DOHH2 (cell line): Measurements from ENCODE around the gene TRIM10.

Experiments
- H3F3A ChIP-seq: fragments of 200-600 bp; sonication (generic), shearing (Covaris generic); 2 replicates; pipeline ENCODE4 v1.6.0; 2016; ENCODE audit warnings: antibody characterized with exemption, mild to moderate bottlenecking; ENCODE audit not compliant: control insufficient read depth, insufficient read depth
- H3K27ac ChIP-seq: fragments of 200-600 bp; sonication (generic); 2 replicates; pipeline ENCODE4 v1.5.1; 2014; ENCODE audit warnings: low read depth, mild to moderate bottlenecking, low read length, moderate library complexity
- H3K27me3 ChIP-seq: fragments of 200-600 bp; sonication (generic); 2 replicates; pipeline ENCODE4 v1.6.1; 2014; ENCODE audit warnings: mild to moderate bottlenecking, low read length, mixed read lengths; ENCODE audit not compliant: control insufficient read depth
- H3K36me3 ChIP-seq: fragments of 200-600 bp; sonication (generic); 2 replicates; pipeline ENCODE4 v1.6.1; 2014; ENCODE audit warnings: mild to moderate bottlenecking, low read length, moderate library complexity, mixed read lengths; ENCODE audit not compliant: control insufficient read depth
- H3K4me1 ChIP-seq: fragments of 200-600 bp; sonication (generic); 2 replicates; pipeline ENCODE4 v1.6.1; 2014; ENCODE audit warnings: mild to moderate bottlenecking, low read length, mixed read lengths; ENCODE audit not compliant: control insufficient read depth
- H3K4me2 ChIP-seq: fragments of 200-600 bp; sonication (generic); 2 replicates; pipeline ENCODE4 v1.6.0; 2014; ENCODE audit warnings: mild to moderate bottlenecking, low read length, moderate library complexity
- H3K4me3 ChIP-seq: fragments of 200-600 bp; sonication (generic); 2 replicates; pipeline ENCODE4 v1.5.1; 2014; ENCODE audit warnings: mild to moderate bottlenecking, low read length, mixed read lengths
- H3K79me2 ChIP-seq: fragments of 200-600 bp; sonication (generic); 2 replicates; pipeline ENCODE4 v1.6.1; 2014; ENCODE audit warnings: mild to moderate bottlenecking, low read length, mixed read lengths; ENCODE audit not compliant: control insufficient read depth
- H3K9me2 ChIP-seq: fragments of 200-600 bp; sonication (generic); replicated peaks from 2 replicates; pipeline ENCODE4 v1.6.1; 2014; ENCODE audit warnings: mild to moderate bottlenecking, low read length, mixed read lengths; ENCODE audit not compliant: control insufficient read depth
- H3K9me3 ChIP-seq: fragments of 200-600 bp; sonication (generic); 2 replicates; pipeline ENCODE4 v1.6.1; 2014; ENCODE audit warnings: antibody characterized with exemption, low read length, mixed read lengths; ENCODE audit not compliant: control insufficient read depth, insufficient read depth
- H4K20me1 ChIP-seq: fragments of 200-600 bp; sonication (generic); 2 replicates; pipeline ENCODE4 v1.6.0; 2014; ENCODE audit warnings: low read depth, mild to moderate bottlenecking, antibody characterized with exemption, low read length, moderate library complexity; ENCODE audit not compliant: control insufficient read depth, insufficient read depth
- EZH2phosphoT487 ChIP-seq: fragments of 200-600 bp; sonication (generic); IDR thresholded peaks from 2 replicates; pipeline ENCODE4 v1.6.1; 2017; ENCODE audit warnings: borderline replicate concordance, mild to moderate bottlenecking, antibody characterized with exemption, low read length, moderate library complexity, mixed read lengths
- TF ChIP-seq, protein P1 (sequence below): fragments of 200-600 bp; sonication (generic); IDR thresholded peaks from one replicate; pipeline ENCODE4 v1.5.1; 2014; ENCODE audit warnings: antibody characterized with exemption, mild to moderate bottlenecking, low read depth, low read length; ENCODE audit not compliant: poor library complexity, severe bottlenecking

Gene TRIM10

GRCh38 chr6:30147096-30147495 lies 13.9 kb downstream of the TRIM10 start:
- no peak for TF ChIP-seq EZH2phosphoT487
- TF ChIP-seq, protein P1, sequence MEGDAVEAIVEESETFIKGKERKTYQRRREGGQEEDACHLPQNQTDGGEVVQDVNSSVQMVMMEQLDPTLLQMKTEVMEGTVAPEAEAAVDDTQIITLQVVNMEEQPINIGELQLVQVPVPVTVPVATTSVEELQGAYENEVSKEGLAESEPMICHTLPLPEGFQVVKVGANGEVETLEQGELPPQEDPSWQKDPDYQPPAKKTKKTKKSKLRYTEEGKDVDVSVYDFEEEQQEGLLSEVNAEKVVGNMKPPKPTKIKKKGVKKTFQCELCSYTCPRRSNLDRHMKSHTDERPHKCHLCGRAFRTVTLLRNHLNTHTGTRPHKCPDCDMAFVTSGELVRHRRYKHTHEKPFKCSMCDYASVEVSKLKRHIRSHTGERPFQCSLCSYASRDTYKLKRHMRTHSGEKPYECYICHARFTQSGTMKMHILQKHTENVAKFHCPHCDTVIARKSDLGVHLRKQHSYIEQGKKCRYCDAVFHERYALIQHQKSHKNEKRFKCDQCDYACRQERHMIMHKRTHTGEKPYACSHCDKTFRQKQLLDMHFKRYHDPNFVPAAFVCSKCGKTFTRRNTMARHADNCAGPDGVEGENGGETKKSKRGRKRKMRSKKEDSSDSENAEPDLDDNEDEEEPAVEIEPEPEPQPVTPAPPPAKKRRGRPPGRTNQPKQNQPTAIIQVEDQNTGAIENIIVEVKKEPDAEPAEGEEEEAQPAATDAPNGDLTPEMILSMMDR = no peak

GRCh38 chr6:30145818-30146217 lies 15.2 kb downstream of the TRIM10 start:
- H4K20me1 ChIP-seq = no peaks in the 10 kb centered on the region
- no peak overlapping the region for H3K4me3 ChIP-seq
- no peaks in the 10 kb centered on the region for H3K9me3 ChIP-seq
- H3K79me2 ChIP-seq = no peaks in the 10 kb centered on the region
- no peaks in the 10 kb centered on the region for H3K4me1 ChIP-seq
- no peaks in the 10 kb centered on the region for H3K9me2 ChIP-seq
- TF ChIP-seq EZH2phosphoT487 = no peak
- TF ChIP-seq, protein P1 = no peak
- no peak overlapping the region for H3K4me2 ChIP-seq
- H3K27ac ChIP-seq = no peak overlapping the region
- H3F3A ChIP-seq = no peaks in the 10 kb centered on the region
- H3K27me3 ChIP-seq = peaks cover 42% of the 10 kb centered on the region
- no peaks in the 10 kb centered on the region for H3K36me3 ChIP-seq

More at GRCh38 chr6:30147096-30147495, 13.9 kb downstream of the TRIM10 start:
- Histone ChIP-seq H3K4me3 (no peak overlapping the region), H3K4me1 (no peaks in the 10 kb centered on the region), H3K36me3 (no peaks in the 10 kb centered on the region), H3K79me2 (no peaks in the 10 kb centered on the region), H3K27me3 (peaks cover 33% of the 10 kb centered on the region), H3K9me2 (no peaks in the 10 kb centered on the region), H3K9me3 (no peaks in the 10 kb centered on the region), H3K4me2 (no peak overlapping the region), H4K20me1 (no peaks in the 10 kb centered on the region), H3F3A (no peaks in the 10 kb centered on the region), H3K27ac (no peak overlapping the region)

DNA sequence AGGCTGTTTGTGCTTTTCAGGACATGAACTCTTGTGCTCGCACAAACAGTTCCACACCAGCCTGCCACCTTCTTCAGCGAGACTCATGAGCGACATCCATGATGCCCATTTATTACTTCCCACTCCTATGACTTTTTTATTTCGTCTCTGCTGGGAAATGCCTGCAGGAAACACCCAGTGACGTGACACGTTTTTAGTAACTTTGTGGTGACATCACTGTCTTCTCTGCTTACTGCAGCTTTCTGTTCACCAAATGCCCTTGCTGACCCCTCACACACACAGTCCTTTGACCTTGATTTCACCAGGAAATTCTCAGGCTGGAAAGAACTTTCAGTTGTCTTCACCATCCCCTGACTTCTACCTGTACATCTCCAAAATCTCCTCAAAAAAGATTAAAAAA lies 16.2 kb downstream of the TRIM10 start:
- H3K79me2 ChIP-seq = no peaks in the 10 kb centered on the region
- H3K27ac ChIP-seq = no peak overlapping the region
- no peaks in the 10 kb centered on the region for H3F3A ChIP-seq
- H3K4me2 ChIP-seq = no peak overlapping the region
- no peak overlapping the region for H3K4me3 ChIP-seq
- no peaks in the 10 kb centered on the region for H3K9me3 ChIP-seq
- H4K20me1 ChIP-seq = no peaks in the 10 kb centered on the region
- peaks cover 42% of the 10 kb centered on the region for H3K27me3 ChIP-seq
- H3K36me3 ChIP-seq = no peaks in the 10 kb centered on the region
- no peaks in the 10 kb centered on the region for H3K9me2 ChIP-seq
- TF ChIP-seq, protein P1 = no peak
- no peak for TF ChIP-seq EZH2phosphoT487
- H3K4me1 ChIP-seq = no peaks in the 10 kb centered on the region

GRCh38 chr6:30143780-30144179 lies 17.2 kb downstream of the TRIM10 start:
- H3K27ac ChIP-seq = no peak overlapping the region
- H3K79me2 ChIP-seq = no peaks in the 10 kb centered on the region
- peaks cover 45% of the 10 kb centered on the region for H3K27me3 ChIP-seq
- H3K4me3 ChIP-seq = no peak overlapping the region
- H3K36me3 ChIP-seq = no peaks in the 10 kb centered on the region
- TF ChIP-seq, protein P1 = no peak
- TF ChIP-seq EZH2phosphoT487 = no peak
- no peaks in the 10 kb centered on the region for H3K9me2 ChIP-seq
- no peaks in the 10 kb centered on the region for H3K9me3 ChIP-seq
- no peaks in the 10 kb centered on the region for H3K4me1 ChIP-seq
- H4K20me1 ChIP-seq = no peaks in the 10 kb centered on the region
- H3K4me2 ChIP-seq = no peak overlapping the region
- no peaks in the 10 kb centered on the region for H3F3A ChIP-seq
